BJ (cell line): Measurements from ENCODE around the gene TSTD2. TPM values are rescaled to one million over a fixed set of nuclear protein-coding genes. Genes with fewer than 3 reads are reported as not detected.

Experiments
- CTCF ChIA-PET: fragments of 350-600 bp; formaldehyde crosslinking; extraction: SDS; loops from one replicate; lab custom pipeline; 2021; ENCODE audit warnings: antibody characterized with exemption, inconsistent platforms; lab: Yijun Ruan, JAX
- POLR2A ChIA-PET: fragments of 300-600 bp; sonication (Branson Sonifier 250); formaldehyde crosslinking; extraction: SDS; loops from one replicate; lab custom pipeline; 2021; ENCODE audit warnings: antibody characterized with exemption; lab: Charles Lee
- DNase-seq: peaks from one replicate; pipeline ENCODE4 v3.0.0-alpha.2; 2011; ENCODE audit warnings: low read depth
- H3K27me3 ChIP-seq: 2 replicates; pipeline ENCODE4 v1.6.0; 2011; ENCODE audit warnings: low read length; ENCODE audit not compliant: control insufficient read depth, insufficient read depth
- H3K36me3 ChIP-seq: 2 replicates; pipeline ENCODE4 v1.5.1; 2011; ENCODE audit warnings: low read length; ENCODE audit not compliant: control insufficient read depth, insufficient read depth
- H3K4me3 ChIP-seq: 2 replicates; pipeline ENCODE4 v1.5.1; 2011; ENCODE audit warnings: low read depth, mild to moderate bottlenecking, control low read depth, low read length
- polyA plus RNA-seq: library from polyadenylated mRNA; depleted of rRNA; stranded (reverse); fragments of >200 nt; gene quantifications from 2 replicates; pipeline ENCODE4 v1.2.3, GENCODE V29; 2011
- TF ChIP-seq, protein P1 (sequence below): IDR thresholded peaks from 2 replicates; pipeline ENCODE4 v1.5.1; 2011; ENCODE audit warnings: low read depth, mild to moderate bottlenecking, control low read depth, inconsistent platforms, low read length, moderate library complexity; ENCODE audit not compliant: insufficient read depth

Gene TSTD2
- polyA plus RNA-seq, 1 experiment, result 15.4 TPM

- no peaks in the 10 kb centered on the region for H3K36me3 ChIP-seq
- TF ChIP-seq, protein P1, sequence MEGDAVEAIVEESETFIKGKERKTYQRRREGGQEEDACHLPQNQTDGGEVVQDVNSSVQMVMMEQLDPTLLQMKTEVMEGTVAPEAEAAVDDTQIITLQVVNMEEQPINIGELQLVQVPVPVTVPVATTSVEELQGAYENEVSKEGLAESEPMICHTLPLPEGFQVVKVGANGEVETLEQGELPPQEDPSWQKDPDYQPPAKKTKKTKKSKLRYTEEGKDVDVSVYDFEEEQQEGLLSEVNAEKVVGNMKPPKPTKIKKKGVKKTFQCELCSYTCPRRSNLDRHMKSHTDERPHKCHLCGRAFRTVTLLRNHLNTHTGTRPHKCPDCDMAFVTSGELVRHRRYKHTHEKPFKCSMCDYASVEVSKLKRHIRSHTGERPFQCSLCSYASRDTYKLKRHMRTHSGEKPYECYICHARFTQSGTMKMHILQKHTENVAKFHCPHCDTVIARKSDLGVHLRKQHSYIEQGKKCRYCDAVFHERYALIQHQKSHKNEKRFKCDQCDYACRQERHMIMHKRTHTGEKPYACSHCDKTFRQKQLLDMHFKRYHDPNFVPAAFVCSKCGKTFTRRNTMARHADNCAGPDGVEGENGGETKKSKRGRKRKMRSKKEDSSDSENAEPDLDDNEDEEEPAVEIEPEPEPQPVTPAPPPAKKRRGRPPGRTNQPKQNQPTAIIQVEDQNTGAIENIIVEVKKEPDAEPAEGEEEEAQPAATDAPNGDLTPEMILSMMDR, result no peak
- CTCF ChIA-PET, result no interaction called here
- no peak overlapping the region for H3K4me3 ChIP-seq
- H3K27me3 ChIP-seq, result peaks cover 3% of the 10 kb centered on the region; the same call in 1 of the 2 replicates
- POLR2A ChIA-PET, result no interaction called here
- DNase-seq, result no peak
These were observed 59.6 kb downstream of the TSTD2 start for GRCh38 chr9:97573482-97574073.

DNA sequence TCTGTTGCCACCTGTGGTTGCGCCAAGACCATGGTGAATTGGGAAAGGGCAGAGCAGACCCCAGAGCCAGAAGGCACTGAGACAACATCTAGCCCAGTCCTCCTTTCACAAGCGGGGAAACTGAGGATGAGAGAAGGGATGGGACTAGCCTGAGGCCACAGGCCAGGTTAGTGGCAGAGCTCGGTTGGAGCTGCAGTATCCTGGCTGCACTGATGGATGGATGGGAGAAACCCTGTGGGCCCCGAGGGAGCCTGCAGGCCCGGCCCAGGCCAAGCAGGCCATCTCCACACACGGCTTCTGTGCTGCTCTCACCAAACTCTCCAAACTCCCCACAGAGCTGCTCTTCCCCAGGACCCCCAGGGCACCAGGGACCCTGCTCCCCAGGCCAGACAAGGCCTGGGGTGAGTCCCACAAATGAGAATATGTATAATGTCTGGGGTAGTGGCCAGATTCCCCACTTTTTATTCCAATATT lies 60.2 kb downstream of the TSTD2 start:
- TF ChIP-seq, protein P1, result no peak
- Histone ChIP-seq H3K36me3 (no peaks in the 10 kb centered on the region), H3K27me3 (peaks cover 2% of the 10 kb centered on the region; the same call in 1 of the 2 replicates), H3K4me3 (no peak overlapping the region)
- DNase-seq, result no peak
- ChIA-PET POLR2A (no interaction called here), CTCF (interaction anchor here (0.6 kb wide), 1 partner anchor 28 kb away, joined by 3 read pairs; no protein-coding TSS in a partner anchor)

DNA sequence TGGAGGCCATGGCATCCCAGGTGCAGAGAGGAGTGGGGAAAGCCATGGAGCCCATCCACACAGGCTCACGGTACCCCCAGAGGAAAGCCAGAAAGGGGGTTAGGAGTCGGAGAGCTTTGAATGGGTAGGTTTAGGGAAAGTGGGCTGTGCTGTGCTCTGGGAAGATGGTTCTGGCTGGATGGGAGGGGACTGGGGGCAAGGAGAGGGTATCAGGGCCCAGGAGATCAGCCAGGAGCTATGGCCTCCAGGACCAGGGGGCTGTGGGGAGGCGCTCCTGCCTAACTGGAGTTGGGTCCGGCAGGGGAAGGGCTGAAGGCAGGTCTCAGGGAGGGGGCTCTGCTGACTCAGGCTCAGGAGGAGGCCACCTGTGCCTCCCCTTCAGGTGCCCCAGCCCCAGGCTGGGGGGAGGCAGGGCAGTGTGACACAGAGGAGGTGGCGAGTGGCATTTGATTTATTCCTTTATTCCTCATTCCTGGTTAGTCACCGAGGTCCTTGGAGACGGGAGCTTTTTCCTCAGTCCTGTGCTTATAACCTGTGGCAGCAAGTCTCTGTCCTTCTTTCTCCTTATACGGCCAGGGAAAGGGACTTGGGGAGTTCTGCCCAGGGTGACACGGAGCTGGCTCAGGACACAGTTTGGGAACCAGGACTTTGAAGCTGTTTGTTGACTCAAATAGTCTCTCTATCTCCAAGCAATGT lies 60.8 kb downstream of the TSTD2 start:
- Histone ChIP-seq H3K36me3 (no peaks in the 10 kb centered on the region), H3K27me3 (peaks cover 2% of the 10 kb centered on the region; the same call in 1 of the 2 replicates), H3K4me3 (no peak overlapping the region)
- ChIA-PET POLR2A (no interaction called here), CTCF (interaction anchor here (0.5 to 0.8 kb wide), 3 partner anchors 15 to 104 kb away, joined by 3 to 4 read pairs (median 3); no protein-coding TSS in a partner anchor)
- TF ChIP-seq, protein P1, result no peak
- DNase-seq, result no peak

DNA sequence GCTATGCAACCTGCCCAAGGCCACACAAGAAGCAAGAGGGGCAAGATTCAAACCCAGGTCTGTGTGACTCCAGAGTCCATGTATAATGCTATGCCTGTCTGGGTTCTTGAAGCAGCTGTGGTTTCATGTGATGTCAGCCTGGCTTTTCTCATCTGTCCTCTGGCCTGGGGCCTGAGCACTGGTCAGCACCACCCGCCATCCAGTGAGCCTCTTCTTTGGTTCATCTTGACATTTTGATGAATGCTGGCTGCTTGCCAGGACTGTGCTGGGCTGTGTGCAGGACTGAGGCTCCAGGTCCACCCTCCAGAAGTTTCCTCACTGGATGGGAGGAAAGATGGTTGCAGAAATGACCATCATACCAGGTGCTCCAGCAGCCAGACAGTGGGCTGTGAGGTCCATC lies 61.5 kb downstream of the TSTD2 start:
- H3K27me3 ChIP-seq, result peaks cover 2% of the 10 kb centered on the region; the same call in 1 of the 2 replicates
- ChIA-PET POLR2A (no interaction called here), CTCF (interaction anchor here (0.5 to 0.8 kb wide), 2 partner anchors 16 to 103 kb away, joined by 3 to 4 read pairs; no protein-coding TSS in a partner anchor)
- no peaks in the 10 kb centered on the region for H3K36me3 ChIP-seq
- TF ChIP-seq, protein P1, result no peak
- no peak for DNase-seq
- no peak overlapping the region for H3K4me3 ChIP-seq

DNA sequence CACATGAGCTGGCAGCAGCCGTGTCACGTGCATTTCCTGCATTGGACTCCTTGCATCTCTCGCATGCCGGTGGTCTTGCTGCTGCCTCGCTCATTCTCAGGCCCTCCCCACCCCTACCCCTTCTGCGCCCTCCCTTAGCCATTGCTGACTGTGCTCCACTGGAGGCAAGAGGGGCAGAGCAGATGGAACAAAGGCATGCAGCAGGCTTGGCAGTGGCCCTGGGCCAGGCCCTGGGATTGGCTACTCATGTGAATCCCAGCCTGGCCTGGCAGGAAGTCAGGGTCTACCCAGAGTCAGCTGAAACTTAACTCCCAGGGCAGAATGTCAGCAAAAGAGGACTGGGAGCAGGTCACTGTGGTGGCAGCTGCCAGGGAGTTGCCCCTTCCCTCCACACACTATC lies 62.3 kb downstream of the TSTD2 start:
- DNase-seq, result no peak
- POLR2A ChIA-PET, result no interaction called here
- Histone ChIP-seq H3K36me3 (no peaks in the 10 kb centered on the region), H3K4me3 (no peak overlapping the region), H3K27me3 (peaks cover 2% of the 10 kb centered on the region; the same call in 1 of the 2 replicates)
- CTCF ChIA-PET, result no interaction called here
- TF ChIP-seq, protein P1, result no peak
